UCSD-AML1 (cell line): ENCODE measurements around the gene LIMS1.
"Not testable (repeated sequence)": the region's sequence is repeated elsewhere in the genome, so short reads cannot be mapped to it uniquely, and the experiment has no call there.

Experiments
- DNase-seq: peaks from one replicate; lab custom pipeline; 2025; ENCODE audit not compliant: unreplicated experiment; lab: John Stamatoyannopoulos, UW

LIMS1 gene

DNA sequence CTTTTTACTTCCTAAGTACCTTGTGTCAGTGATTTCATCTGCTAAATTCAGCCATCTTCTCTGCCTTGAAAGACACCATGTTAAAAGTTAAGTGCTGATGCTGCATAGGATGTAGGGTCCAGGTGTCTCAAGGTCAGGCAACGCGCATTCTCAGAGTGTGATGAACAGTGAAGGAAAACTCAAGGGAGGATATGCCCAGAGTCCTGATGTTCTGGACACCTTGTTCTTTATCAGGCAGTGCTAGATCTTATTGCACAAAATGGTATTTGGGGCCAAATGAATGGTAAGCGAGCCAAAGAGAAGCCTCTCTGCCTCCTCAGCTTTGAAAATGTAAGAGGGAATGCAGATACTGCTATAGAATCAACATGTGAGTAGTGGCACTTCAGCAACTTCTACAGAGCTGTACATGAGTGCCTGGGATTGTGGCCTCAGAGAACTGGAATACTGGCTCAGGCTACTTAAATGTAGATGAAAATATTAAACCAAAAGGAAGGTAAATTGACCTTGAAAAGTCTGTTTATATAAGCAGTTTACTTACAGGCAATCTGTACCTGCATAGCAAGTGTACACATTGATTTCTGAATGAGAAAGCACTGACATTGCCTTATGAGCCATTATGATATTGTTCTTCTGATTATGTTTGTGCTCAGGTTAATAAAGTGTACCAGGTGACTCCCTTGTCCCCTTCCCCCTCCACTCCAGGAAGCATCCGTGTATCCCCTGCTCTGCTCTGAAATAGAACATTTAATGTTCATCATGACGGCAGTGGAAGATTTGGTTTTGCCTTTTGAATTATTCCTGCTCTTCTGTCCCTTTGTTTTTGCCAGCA, 98.3 kb downstream of the LIMS1 start:
- DNase-seq = no peak

DNA sequence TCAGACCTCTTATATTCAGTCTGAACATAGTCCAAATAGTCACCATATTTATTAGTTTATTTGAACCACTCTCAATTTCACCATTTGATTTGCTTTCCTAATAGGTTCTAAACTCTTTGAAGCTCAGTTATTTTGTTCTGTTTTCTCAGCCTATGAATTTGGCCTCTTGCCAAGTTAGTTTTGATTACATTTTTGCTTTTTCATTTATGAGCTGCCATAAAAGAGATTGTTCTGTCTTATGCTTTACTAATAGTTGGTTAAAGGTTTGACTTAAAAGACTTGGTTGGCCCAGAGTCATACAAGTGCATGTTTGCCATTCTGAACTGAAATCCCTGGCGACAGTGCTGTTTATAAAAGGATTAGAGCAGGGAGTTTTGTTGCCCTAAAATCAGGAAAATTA, 99.1 kb downstream of the LIMS1 start:
- no peak for DNase-seq

DNA sequence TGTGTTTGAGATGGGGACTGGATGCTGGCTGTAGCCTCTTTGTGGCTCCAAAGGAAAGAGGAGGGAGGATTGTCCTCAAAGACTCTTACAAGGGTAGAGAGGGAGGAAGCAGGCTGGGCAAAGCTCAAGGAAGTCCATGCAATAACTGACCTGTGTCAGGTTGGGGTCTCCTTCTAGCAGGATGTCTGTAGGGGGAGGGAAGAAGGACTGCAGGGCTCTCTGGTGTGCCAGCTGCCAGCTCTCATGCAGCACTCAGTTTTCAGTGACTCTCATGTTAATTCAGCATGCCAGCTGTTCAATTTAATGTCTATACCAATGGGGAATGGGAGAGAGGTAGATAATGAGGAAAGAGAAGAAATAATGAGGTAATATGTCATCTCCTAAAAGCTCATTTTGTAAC, 99.7 kb downstream of the LIMS1 start:
- no peak for DNase-seq

DNA sequence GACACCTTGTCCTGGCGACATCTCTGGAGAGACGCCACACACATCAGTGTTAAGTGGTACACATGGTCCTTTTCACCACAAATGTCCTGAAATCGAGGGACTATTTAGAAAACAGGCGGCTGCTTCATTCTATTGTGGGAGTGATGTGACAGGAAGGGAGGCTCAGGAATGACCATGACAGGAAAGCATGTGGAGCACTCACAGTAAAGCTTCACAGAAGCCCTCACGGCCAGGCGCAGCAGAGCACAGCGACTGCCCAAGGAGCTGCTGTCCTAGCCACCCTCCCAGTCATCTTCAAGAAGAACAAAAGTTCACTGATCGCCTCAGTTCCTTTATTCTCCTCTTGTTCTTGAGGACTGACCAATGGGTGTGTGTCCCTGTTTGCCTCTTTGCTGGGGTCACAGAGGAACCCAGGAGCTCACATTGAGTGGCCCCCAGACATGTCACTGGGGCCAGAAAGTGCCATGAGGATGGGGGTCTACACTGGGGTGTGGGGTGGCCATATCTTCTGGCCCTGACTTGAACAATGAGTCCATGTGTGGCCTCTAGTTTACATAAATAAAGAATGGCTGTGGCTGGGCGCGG, 100.4 kb downstream of the LIMS1 start:
- DNase-seq = peak; percentile 34

DNA sequence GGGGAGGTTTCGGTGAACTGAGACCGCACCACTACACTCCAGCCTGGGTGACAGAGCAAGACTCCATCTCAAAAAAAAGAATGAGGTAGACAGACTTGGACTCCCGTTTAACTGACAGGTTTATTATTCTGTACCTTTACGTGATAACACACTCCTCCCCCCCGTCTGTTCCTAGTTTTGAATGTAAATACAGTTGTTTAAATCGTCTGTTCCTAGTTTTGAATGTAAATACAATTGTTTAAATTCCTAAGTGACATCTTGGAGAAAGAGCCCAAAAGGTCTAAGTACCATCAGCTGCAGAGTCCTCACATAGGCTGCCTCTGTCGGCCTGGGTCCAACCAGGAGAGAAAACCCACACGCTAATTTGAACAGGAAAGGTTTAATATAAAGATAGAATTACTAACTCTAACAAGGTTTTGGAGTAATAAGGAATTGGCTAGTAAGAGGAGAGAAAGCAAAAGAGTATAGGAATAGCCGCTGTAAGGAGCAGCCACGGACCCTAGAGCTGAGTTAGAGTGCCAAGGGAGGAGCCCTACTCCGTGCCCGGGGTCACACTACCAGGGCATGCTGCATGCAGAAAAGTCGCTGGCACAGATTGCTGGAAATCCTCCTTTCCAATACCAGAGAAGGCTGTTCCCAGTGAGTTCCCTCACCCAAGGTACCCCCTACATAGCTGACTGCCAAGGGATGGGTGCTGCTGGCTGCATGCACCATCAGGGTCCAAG, 101.5 kb downstream of the LIMS1 start:
- DNase-seq = no peak

DNA sequence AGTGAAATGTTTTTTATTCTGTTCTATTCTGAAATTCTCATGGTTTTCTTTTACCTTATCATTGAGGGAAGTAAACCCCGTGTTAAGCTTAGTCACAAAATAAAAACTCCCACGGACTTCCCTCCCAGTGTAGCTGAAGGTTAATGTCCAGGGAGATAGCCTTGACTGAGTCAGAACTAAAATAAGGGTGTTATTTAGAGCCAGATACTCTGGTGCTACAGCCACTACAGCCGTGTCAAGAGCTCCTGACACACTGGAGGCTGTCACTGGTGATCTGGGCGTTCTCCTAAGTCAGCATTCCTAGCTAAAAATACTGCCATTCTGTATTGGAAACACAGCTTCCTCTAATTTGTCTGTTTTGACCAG, 103.0 kb downstream of the LIMS1 start:
- DNase-seq = peak; percentile 33

DNA sequence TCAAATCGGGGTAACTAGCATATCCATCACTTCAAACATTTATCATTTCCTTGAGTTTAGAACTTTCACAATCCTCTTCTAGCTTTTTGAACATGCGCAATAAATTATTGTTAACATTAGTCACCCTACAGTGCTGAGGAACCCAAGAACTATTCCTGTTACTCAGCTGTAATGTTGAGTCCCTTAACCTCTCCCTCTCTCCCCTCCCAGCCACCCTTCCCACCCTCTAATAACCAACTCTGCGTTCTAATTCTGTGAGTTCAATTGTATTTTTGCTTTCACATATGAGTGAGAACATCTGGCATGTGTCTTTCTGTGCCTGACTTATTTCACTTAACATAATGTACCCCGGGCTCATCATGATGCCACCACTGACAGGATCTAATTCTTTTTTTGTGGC, 106.5 kb downstream of the LIMS1 start:
- DNase-seq = no peak

DNA sequence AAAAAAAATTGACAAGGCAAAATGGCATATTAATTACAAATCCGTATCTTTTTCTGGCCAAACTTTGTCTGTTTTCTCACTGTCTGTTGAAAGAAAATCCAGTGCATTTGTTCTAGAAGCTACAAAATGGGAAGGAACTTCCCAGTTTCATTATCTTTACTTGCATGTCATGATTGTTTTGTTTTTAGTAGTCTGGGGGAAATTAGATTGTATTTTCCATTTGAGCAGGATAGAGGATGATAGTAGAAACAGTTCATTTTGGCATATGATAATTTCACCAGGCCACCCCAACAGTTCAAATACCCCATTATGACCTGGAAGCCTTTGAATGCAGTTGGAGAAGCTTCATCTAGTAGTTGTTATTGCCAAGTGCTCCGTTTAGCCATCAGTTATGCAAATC, 107.5 kb downstream of the LIMS1 start:
- no peak for DNase-seq

DNA sequence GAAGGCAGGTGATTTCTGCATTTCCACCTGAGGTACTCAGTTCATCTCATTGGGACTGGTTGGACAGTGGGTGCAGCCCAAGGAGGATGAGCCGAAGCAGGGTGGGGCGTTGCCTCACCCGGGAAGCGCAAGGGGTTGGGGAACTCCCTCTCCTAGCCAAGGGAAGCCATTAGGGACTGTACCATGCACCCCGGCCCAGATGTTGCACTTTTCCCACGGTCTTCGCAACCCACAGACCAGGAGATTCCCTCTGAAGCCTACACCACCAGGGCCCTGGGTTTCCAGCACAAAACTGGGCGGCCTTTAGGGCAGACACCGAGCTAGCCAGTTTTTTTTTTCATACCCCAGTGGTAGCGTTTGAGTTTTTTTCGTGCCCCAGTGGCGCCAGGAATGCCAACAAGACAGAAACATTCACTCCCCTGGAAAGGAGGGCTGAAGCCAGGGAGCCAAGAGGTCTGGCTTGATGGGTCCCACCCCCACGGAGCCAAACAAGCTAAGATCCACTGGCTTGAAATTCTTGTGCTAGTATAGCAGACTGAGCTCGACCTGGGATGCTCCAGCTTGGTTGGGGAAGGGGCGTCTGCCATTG, 109.1 kb downstream of the LIMS1 start:
- DNase-seq = no peak

DNA sequence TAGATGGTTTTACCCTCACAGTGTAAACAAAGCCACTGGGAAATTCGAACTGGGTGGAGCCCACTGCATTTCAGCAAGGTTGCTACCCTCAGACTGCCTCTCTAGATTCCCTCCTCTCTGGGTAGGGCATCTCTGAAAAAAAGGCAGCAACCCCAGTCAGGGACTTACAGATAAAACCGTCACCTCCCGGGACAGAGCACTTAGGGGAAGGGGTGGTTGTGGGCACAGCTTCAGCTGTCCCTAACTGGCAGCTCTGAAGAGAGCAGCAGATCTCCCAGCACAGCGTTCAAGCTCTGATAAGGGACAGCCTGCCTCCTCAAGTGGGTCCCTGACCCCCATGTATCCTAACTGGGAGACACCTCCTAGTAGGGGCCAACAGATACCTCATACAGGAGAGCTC, 109.6 kb downstream of the LIMS1 start:
- not testable (repeated sequence) for DNase-seq

DNA sequence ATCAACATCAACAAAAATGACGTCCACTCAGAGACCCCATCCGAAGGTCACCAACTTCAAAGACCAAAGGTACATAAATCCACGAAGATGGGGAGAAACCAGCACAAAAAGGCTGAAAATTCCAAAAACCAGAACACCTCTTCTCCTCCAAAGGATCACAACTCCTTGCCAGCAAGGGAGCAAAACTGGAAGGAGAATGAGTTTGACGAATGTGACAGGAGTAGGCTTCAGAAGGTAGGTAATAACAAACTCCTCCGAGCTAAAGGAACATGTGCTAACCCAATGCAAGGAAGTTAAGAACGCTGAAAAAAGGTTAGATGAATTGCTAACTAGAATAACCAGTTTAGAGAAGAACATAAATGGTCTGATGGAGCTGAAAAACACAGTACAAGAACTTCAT, 110.2 kb downstream of the LIMS1 start:
- DNase-seq = not testable (repeated sequence)

DNA sequence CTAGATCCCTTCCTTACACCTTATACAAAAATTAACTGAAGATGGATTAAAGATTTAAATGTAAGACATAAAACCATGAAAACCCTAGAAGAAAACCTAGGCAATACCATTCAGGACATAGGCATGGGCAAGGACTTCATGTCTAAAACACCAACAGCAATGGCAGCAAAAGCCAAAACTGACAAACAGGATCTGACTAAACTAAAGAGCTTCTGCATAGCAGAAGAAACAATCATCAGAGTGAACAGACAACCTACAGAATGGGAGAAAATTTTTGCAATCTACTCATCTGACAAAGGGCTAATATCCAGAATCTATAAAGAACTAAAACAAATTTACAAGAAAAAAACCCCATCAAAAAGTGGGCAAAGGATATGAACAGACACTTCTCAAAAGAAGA, 114.5 kb downstream of the LIMS1 start:
- DNase-seq = not testable (repeated sequence)

DNA sequence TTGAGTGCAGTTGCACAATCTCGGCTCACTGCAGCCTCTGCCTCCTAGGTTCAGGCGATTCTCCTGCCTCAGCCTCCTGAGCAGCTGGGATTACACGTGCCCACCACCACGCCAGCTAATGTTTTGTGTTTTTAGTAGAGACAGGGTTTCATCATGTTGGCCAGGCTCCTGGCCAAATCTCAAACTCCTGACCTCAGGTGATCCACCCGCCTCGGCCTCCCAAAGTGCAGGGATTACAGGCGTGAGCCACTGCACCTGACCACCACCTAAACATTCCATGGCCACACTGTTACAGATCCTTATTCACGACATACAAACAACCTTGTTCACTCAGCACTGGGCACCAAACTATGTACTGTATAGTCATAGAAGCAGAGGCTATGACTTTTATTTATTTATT, 116.2 kb downstream of the LIMS1 start:
- DNase-seq = not testable (repeated sequence)

DNA sequence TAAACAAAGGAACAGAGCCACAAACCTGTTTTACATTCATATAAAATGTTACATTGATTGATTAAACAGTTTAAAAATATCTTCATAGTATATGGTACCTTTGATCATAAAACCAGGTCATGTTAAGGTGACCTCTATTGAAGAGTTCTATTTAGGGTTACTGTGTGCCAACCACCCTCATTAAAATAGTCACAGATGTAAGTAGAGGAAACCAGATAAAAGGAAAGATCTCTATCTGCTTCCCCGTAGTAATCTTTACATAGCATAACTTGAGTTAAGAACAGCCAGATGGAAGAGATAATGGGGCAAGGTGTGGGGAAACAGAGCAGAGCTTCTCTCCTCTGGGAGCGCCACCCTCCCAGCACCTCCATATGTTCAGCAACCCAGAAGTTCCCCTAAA, 117.2 kb downstream of the LIMS1 start:
- not testable (repeated sequence) for DNase-seq

DNA sequence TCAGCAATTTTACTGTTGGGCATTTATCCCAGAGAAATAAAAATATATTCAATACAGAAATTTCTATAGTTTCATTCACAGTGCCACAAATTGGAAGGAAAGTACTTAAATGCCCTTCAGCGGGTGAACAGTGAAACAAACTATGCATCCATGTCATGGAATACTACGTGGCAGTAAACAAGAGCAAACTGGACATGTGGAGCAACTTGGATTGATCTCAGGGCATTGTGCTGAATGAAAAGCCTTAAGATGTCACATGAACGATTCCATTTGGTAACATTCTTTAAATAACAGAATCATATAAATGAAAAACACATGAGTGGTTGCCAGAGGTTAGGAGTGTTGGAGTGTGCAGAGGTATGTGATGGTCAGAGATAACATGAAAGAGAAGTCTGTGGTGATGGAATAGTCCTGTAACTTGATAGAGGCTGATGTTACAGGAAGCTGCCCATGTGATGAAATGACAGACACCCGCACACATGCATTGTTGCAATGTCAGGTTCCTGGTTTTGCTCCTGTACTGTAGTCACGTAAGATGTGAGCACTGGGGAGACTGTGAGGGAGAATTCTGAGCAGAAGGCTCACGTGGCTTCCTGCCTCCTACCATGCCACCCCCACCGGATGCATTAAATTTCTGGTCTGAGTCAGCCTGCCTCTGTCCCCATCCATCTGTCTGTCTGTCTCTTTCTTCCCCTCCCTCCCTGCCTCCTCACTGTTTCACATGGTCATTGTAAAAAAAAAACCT, 118.1 kb downstream of the LIMS1 start:
- DNase-seq = peak; percentile 56

DNA sequence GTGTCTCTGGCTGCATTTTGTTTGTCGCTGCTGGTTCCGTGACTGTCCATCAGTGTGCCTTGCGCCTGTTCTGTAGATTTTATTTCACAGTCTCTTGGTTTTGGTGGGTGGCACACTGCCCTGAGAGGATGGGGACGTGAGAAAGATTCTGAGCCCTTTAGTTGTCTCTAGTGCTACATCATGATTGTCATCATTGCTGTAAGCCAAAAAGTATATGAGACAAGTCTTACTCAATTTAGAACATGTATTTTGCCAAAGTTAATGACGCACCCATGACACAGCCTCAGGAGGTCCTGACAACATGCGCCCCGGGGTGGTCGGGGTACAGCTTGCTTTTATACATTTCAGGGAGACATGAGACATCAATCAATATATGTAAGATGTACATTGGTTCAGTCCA, 119.2 kb downstream of the LIMS1 start:
- DNase-seq = not testable (repeated sequence)

DNA sequence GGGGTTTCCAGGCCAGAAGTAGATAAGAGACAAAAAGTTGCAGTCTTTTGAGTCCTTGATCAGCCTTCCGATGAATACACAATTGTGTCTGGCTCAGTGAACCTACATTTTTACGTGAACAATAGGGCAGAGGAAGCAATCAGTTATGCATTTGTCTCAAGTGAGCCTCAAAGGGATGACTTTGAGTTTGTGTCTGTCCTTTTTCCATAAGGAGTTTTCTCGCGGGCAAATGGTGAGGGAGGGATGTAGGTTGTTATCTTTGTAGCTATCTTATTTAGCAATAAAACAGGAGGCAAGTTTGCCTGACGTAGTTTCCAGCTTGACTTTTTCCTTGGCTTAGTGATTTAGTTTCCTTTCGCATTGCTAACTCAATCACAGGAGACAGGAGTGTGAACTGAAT, 119.6 kb downstream of the LIMS1 start:
- not testable (repeated sequence) for DNase-seq

DNA sequence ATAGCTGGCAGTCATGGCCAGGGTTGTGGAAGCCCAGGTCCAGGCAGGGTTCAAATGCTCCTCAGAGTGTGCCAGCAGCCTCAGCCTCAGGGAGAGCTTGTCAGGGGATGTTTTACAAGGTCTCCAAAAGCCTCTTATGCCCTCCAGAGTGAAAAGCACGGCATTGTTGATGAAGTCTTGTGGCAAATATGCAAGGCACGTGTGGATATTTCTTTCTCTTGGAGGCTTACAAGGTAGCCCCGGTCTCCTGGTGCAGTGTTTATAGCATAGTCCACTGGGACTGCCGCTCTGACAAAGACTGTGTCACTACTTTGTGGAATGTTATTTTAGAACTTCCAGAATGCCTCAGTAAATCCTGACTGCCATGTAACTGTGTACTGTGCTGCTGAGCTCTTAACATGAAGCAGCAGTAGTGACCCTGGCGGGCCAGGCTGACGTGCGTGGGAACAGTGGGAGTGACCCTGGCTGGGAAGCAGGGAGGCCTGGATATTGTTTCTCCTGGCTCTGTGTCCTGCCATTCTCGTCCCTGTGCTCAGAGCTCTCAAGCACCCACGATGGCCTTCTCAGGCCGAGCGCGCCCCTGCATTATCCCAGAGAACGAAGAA, 120.4 kb downstream of the LIMS1 start:
- not testable (repeated sequence) for DNase-seq

DNA sequence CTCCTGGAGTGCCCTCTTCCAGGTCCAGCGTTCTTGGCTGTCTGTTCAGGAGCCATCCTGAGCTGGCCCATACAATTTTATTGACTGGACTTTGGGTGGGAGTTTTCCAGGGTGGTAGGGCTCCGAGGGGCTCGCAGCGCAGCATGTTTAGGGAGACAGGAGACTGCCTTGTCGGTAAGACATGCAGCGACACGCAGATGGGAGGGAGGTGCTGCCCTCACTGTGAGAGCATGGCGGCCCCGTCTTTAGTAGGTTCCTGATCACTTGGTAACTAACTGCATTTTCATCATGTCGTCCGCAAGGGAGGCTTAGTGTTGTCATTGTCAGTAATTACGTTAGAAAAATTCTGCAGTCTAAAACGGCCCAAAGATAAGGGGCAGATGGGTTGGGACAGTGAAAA, 121.0 kb downstream of the LIMS1 start:
- not testable (repeated sequence) for DNase-seq

DNA sequence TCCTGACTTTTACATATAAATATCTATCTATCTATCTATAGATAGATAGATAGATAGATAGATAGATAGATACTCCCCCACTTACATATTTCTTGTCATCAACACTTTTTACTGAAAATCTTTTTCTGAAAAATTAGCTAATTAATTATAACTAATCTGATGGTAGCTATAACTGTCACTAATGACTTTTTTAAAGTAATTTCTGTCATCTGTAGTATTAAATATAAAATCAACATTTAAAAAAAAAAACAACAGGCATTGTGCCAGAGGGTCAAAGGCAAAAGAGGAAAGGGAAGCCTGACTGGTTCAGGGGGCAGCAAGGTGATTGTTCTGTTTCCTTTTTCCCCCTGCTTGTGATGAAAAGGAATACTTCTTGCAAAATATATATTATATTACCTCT, 122.0 kb downstream of the LIMS1 start:
- not testable (repeated sequence) for DNase-seq

DNA sequence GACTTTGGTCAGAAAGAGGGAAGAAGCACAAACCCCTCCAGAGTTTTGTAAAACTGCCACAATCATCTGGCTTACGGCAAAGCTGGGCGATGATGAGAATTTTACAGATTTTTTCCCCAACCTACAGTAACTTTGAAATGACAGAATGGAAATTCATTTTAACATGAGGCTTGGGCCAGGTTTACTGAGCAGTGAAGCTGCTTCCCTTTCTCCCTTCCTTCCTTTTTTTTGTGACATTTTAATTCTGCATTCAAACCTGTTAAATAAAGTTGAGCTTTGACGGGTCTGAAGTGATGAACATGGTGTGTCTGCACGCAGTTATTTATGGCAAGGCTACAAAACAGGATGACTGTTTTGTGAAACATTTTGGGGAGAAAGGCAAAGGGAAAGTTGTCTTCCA, 123.2 kb downstream of the LIMS1 start:
- not testable (repeated sequence) for DNase-seq
